Activated CD4-positive, alpha-beta memory T cell treated with anti-CD3 and anti-CD28 coated beads, Interleukin-2, amount 10 ng/mL, durations not matched to agents 7 days and 5 days (primary cell): ENCODE results near the gene SLC6A6. TPM values are rescaled to one million over a fixed set of nuclear protein-coding genes. Genes with fewer than 3 reads are reported as not detected.

Experiments
- CTCF ChIA-PET: fragments of 350-600 bp; sonication (Branson Sonifier 250); formaldehyde crosslinking; loops from one replicate; lab custom pipeline; 2021; ENCODE audit warnings: antibody characterized with exemption, inconsistent platforms; lab: Charles Lee
- POLR2A ChIA-PET: fragments of 350-600 bp; sonication (Branson Sonifier 250); formaldehyde crosslinking; loops from one replicate; lab custom pipeline; 2021; ENCODE audit warnings: antibody characterized with exemption; lab: Charles Lee
- DNase-seq: peaks from one replicate; pipeline ENCODE4 v3.0.0-alpha.2; 2020
- H3K27ac Mint-ChIP-seq: one replicate; pipeline ENCODE4 v1.8.0; 2021; ENCODE audit warnings: mild to moderate bottlenecking, mixed read lengths
- H3K27me3 Mint-ChIP-seq: one replicate; pipeline ENCODE4 v1.8.0; 2021; ENCODE audit warnings: mixed read lengths
- H3K36me3 Mint-ChIP-seq: one replicate; pipeline ENCODE4 v1.8.0; 2021; ENCODE audit warnings: low read depth, mixed read lengths
- H3K4me1 Mint-ChIP-seq: one replicate; pipeline ENCODE4 v1.8.0; 2021; ENCODE audit warnings: mixed read lengths
- H3K4me3 Mint-ChIP-seq: one replicate; pipeline ENCODE4 v1.8.0; 2021; ENCODE audit warnings: mild to moderate bottlenecking, mixed read lengths
- H3K9me3 Mint-ChIP-seq: one replicate; pipeline ENCODE4 v1.8.0; 2021; ENCODE audit warnings: mixed read lengths
- total RNA-seq, 2 experiments: library from RNA; stranded (reverse); gene quantifications; one replicate each; pipeline ENCODE4 v1.2.3, GENCODE V29; 2021

SLC6A6 gene
- total RNA-seq, 2 experiments from 2014 or later: 59.0 to 61.5 TPM

DNA sequence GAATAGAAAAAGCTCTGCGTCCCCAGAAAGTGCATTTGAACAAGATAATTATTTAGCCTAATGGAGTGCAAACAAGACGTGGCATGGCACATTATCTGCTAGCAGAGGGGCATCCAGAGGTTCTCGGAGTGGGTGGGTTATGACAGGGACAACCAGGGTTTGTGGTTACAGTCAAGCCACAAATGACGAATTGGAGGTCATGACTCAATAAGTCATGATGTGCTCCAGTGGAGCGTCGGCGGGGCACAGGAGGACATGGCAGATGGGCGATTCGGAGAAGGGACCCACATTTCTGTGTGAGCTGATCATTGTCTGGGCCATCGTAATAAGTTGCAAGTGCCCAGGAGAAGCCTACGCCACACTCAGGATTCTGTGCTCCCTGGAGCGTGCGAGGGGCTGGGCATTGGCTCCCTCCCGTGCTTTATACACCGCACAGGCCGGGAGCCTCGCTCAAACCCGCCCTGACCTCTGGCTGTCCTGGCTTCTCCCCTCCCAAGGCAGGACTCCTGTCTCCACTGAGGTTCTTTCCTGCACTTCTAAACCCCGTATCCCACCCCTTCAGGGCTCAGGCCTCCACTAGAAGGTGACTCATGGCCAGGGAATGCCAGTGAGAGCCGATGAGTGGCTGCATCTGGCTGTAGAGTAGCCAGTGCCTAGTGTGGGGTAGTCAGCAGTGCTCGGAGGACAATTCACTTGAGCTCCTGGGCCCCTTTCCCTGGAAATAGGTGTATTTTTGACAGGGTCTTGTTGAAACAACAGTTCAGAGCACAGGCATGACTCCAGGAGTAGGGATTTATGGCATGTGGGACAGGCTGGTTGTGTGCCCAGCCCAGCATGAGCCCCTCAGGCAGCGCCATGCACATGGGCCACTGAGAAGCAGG, 70.3 kb downstream of the SLC6A6 start:
- Mint-ChIP-seq H3K4me1 (peaks cover 5% of the 10 kb centered on the region), H3K36me3 (peaks cover 27% of the 10 kb centered on the region), H3K9me3 (no peaks in the 10 kb centered on the region), H3K4me3 (no peak overlapping the region), H3K27me3 (no peaks in the 10 kb centered on the region), H3K27ac (no peak overlapping the region)
- ChIA-PET CTCF (interaction anchor here (0.7 to 1.1 kb wide), 2 partner anchors 41 to 269 kb away, joined by 3 read pairs; no protein-coding TSS in a partner anchor), POLR2A (no interaction called here)
- DNase-seq: no peak

GRCh38 chr3:14473411-14473891, 71.0 kb downstream of the SLC6A6 start:
- peaks cover 29% of the 10 kb centered on the region for H3K36me3 Mint-ChIP-seq
- DNase-seq: no peak
- H3K27me3 Mint-ChIP-seq: no peaks in the 10 kb centered on the region
- no peaks in the 10 kb centered on the region for H3K9me3 Mint-ChIP-seq
- peaks cover 5% of the 10 kb centered on the region for H3K4me1 Mint-ChIP-seq
- H3K4me3 Mint-ChIP-seq: no peak overlapping the region
- ChIA-PET CTCF (interaction anchor here (0.7 to 1.1 kb wide), 2 partner anchors 42 to 270 kb away, joined by 3 read pairs; no protein-coding TSS in a partner anchor), POLR2A (no interaction called here)
- H3K27ac Mint-ChIP-seq: no peak overlapping the region

- H3K4me3 Mint-ChIP-seq: no peak overlapping the region
- ChIA-PET CTCF (no interaction called here), POLR2A (no interaction called here)
- H3K27me3 Mint-ChIP-seq: no peaks in the 10 kb centered on the region
- H3K36me3 Mint-ChIP-seq: peaks cover 37% of the 10 kb centered on the region
- DNase-seq: no peak
- no peaks in the 10 kb centered on the region for H3K9me3 Mint-ChIP-seq
- peaks cover 5% of the 10 kb centered on the region for H3K4me1 Mint-ChIP-seq
- H3K27ac Mint-ChIP-seq: no peak overlapping the region
Measured at GRCh38 chr3:14474363-14475081, 72.1 kb downstream of the SLC6A6 start.

DNA sequence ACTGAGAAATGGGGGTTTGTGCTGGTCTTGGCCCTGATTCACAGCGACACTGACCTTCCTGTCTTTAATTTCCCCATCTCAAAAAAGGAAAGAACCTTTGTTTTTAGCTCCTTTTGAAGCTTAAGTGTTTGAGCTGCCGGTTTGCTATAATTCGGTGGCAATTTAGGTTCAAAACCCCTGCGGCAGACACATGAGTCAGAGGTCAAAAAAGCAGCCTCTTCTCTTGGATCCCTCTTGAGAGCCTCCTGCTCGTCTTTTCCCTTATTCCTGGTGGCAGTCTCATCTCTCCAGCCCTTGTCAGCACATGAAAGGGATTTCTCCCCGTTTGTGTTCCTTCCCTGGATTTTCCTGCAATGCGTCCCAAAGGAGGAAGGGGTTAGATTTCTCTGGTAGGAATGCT, 73.2 kb downstream of the SLC6A6 start:
- no peak overlapping the region for H3K27ac Mint-ChIP-seq
- no peaks in the 10 kb centered on the region for H3K27me3 Mint-ChIP-seq
- no peak overlapping the region for H3K4me3 Mint-ChIP-seq
- no peak for DNase-seq
- no peaks in the 10 kb centered on the region for H3K9me3 Mint-ChIP-seq
- CTCF ChIA-PET: interaction anchor here (1.0 to 1.4 kb wide), 3 partner anchors 16 to 273 kb away, joined by 3 to 4 read pairs (median 3); no protein-coding TSS in a partner anchor
- POLR2A ChIA-PET: no interaction called here
- H3K4me1 Mint-ChIP-seq: peaks cover 5% of the 10 kb centered on the region
- H3K36me3 Mint-ChIP-seq: peaks cover 33% of the 10 kb centered on the region

DNA sequence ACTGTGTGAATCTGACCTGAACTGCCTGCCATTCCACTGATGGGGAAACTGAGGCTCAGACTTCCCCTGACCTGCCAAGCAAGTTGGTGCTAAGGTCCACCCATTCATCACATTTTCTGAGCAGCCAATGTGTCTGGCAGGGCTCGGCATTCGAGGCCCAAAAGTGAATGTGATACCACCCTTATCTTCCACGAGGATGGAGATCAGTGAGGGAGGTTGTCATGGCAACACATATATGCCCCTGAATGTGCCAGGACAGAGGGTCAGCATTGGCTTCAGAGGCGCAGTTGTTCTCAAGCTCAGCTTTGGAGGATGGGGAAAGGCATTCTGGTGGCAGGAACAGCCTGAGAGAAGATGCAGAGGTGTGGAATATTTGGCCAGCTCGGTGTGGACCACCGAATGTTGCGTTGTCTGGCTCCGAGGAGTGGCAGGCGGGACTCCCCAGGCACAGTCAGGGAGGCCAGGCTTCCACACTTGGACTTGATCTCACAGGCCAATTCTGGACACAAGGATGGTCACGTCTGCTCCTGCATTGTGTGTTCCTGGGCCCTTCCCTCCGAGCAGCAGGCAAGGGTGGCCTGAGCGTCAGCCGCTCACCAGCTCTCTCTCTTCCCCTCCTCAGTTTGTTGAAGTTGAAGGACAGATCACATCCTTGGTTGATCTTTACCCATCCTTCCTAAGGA, 74.3 kb downstream of the SLC6A6 start:
- Mint-ChIP-seq H3K9me3 (no peaks in the 10 kb centered on the region), H3K27ac (no peak overlapping the region), H3K36me3 (peaks cover 37% of the 10 kb centered on the region), H3K4me1 (peaks cover 5% of the 10 kb centered on the region), H3K4me3 (no peak overlapping the region), H3K27me3 (no peaks in the 10 kb centered on the region)
- DNase-seq: no peak
- POLR2A ChIA-PET: no interaction called here
- CTCF ChIA-PET: interaction anchor here (1.0 to 1.4 kb wide), 3 partner anchors 17 to 274 kb away, joined by 3 to 4 read pairs (median 3); no protein-coding TSS in a partner anchor

- H3K9me3 Mint-ChIP-seq: no peaks in the 10 kb centered on the region
- POLR2A ChIA-PET: no interaction called here
- peaks cover under 1% of the 10 kb centered on the region for H3K4me1 Mint-ChIP-seq
- H3K4me3 Mint-ChIP-seq: no peak overlapping the region
- no peak for DNase-seq
- H3K27ac Mint-ChIP-seq: no peak overlapping the region
- CTCF ChIA-PET: interaction anchor here (0.7 kb wide), 1 partner anchor 198 kb away, joined by 5 read pairs; the partner anchor contains the start of gene C3orf20
- no peaks in the 10 kb centered on the region for H3K27me3 Mint-ChIP-seq
- H3K36me3 Mint-ChIP-seq: peaks cover 35% of the 10 kb centered on the region
Measured at GRCh38 chr3:14477311-14477935, 75.0 kb downstream of the SLC6A6 start.

- H3K36me3 Mint-ChIP-seq: peaks cover 35% of the 10 kb centered on the region
- H3K4me3 Mint-ChIP-seq: no peak overlapping the region
- POLR2A ChIA-PET: no interaction called here
- H3K27me3 Mint-ChIP-seq: no peaks in the 10 kb centered on the region
- no peaks in the 10 kb centered on the region for H3K4me1 Mint-ChIP-seq
- DNase-seq: no peak
- no peak overlapping the region for H3K27ac Mint-ChIP-seq
- H3K9me3 Mint-ChIP-seq: no peaks in the 10 kb centered on the region
- CTCF ChIA-PET: interaction anchor here (1.2 kb wide), 1 partner anchor 29 kb away, joined by 3 read pairs; no protein-coding TSS in a partner anchor
Measured at GRCh38 chr3:14478956-14479550, 76.6 kb downstream of the SLC6A6 start.

DNA sequence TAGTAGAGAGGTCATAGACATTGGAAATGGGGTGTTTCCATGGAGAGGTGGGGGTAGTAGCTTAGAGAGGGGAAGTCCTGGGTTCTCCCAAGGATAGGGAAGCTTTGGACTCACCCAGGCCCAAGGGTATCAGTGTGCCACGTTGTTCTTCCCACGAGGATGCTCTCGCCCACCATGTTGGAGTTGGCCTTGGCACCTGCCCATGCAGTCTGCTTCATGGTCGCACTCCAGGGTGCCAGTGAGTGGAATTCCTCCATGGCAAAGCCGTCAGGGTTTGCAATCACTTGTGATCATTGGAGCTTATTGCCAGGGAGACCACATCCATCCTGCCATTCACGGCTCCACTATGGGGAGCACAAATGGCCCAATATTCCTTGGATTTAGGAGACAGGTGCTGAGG, 77.2 kb downstream of the SLC6A6 start:
- Mint-ChIP-seq H3K36me3 (peaks cover 36% of the 10 kb centered on the region), H3K9me3 (no peaks in the 10 kb centered on the region), H3K27ac (no peak overlapping the region), H3K4me3 (no peak overlapping the region), H3K4me1 (no peaks in the 10 kb centered on the region), H3K27me3 (no peaks in the 10 kb centered on the region)
- no peak for DNase-seq
- ChIA-PET CTCF (no interaction called here), POLR2A (no interaction called here)

- no peak overlapping the region for H3K27ac Mint-ChIP-seq
- peaks cover 42% of the 10 kb centered on the region for H3K36me3 Mint-ChIP-seq
- no peaks in the 10 kb centered on the region for H3K9me3 Mint-ChIP-seq
- DNase-seq: no peak
- H3K27me3 Mint-ChIP-seq: no peaks in the 10 kb centered on the region
- no peak overlapping the region for H3K4me3 Mint-ChIP-seq
- no peaks in the 10 kb centered on the region for H3K4me1 Mint-ChIP-seq
- CTCF ChIA-PET: no interaction called here
- POLR2A ChIA-PET: no interaction called here
Measured at GRCh38 chr3:14480207-14481017, 78.0 kb downstream of the SLC6A6 start.

GRCh38 chr3:14481018-14481645, 78.7 kb downstream of the SLC6A6 start:
- peaks cover 44% of the 10 kb centered on the region for H3K36me3 Mint-ChIP-seq
- POLR2A ChIA-PET: no interaction called here
- no peaks in the 10 kb centered on the region for H3K9me3 Mint-ChIP-seq
- no peaks in the 10 kb centered on the region for H3K27me3 Mint-ChIP-seq
- no peak for DNase-seq
- H3K4me3 Mint-ChIP-seq: no peak overlapping the region
- no peaks in the 10 kb centered on the region for H3K4me1 Mint-ChIP-seq
- CTCF ChIA-PET: no interaction called here
- no peak overlapping the region for H3K27ac Mint-ChIP-seq

DNA sequence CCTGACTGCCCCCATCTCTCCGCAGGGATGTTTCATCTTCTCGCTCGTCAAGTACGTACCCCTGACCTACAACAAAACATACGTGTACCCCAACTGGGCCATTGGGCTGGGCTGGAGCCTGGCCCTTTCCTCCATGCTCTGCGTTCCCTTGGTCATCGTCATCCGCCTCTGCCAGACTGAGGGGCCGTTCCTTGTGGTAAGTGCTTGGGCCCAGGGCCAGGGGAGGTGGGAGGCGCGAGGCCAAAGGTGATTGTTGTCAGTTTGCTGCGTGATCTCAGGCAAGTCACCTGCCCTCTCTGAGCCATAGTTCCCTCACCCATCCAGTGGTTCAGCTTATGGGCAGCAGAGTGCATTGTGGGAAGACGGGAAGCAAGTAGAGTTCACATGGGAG, 79.2 kb downstream of the SLC6A6 start:
- ChIA-PET CTCF (no interaction called here), POLR2A (no interaction called here)
- Mint-ChIP-seq H3K4me1 (no peaks in the 10 kb centered on the region), H3K27ac (no peak overlapping the region), H3K27me3 (no peaks in the 10 kb centered on the region), H3K4me3 (no peak overlapping the region), H3K9me3 (no peaks in the 10 kb centered on the region), H3K36me3 (peaks cover 44% of the 10 kb centered on the region)
- no peak for DNase-seq
